Measurements from ENCODE around the gene SLC22A23. TPM values are rescaled to one million over a fixed set of nuclear protein-coding genes. Genes with fewer than 3 reads are reported as not detected.

Gene SLC22A23
- total and polyA plus RNA-seq, 2 experiments from 2014 or later = 6.1 to 38.3 TPM

- Histone ChIP-seq H2AFZ (no peak overlapping the region), H3K4me2 (no peak overlapping the region), H3K27ac (ENCODE audit: low read depth) (no peak overlapping the region), H4K20me1 (replicated peaks; ENCODE audit: insufficient read depth) (no peaks in the 10 kb centered on the region), H3K27me3 (ENCODE audit: insufficient read depth) (no peaks in the 10 kb centered on the region), H3K36me3 (ENCODE audit: insufficient read depth) (no peaks in the 10 kb centered on the region), H3K4me1 (ENCODE audit: insufficient read depth) (peaks cover 9% of the 10 kb centered on the region; the same call in 1 of the 2 replicates), H3K79me2 (replicated peaks; ENCODE audit: insufficient read depth) (no peaks in the 10 kb centered on the region), H3K9me2 (ENCODE audit: insufficient read depth) (no peaks in the 10 kb centered on the region), H3K4me3 (no peak overlapping the region), H3F3A (replicated peaks; ENCODE audit: low read depth) (0 out of 2 replicates have a peak, but pooled peaks cover 5% of the 10 kb centered on the region)
- peaks cover 22% of the 10 kb centered on the region for H3K4me1 Mint-ChIP-seq
- H3K4me3 Mint-ChIP-seq = no peak overlapping the region; the same call in 2 of the 3 replicates
- ATAC-seq (no peak), DNase-seq (ENCODE audit: low spot score) (no peak)
- TF ChIP-seq ZNF331 (CRISPR knock-in tag; IDR thresholded peaks at IDR 0.05; ENCODE audit: low read depth) (no peak), ZNF114 (CRISPR knock-in tag; IDR thresholded peaks at IDR 0.05) (no peak), CREB1 (CRISPR knock-in tag; IDR thresholded peaks at IDR 0.05; ENCODE audit: low read depth) (no peak), CTCF (conservative IDR thresholded peaks at IDR 0.05; ENCODE audit: low read depth in 2 of 2) (no peak), STAT1 (IDR thresholded peaks at IDR 0.05; ENCODE audit: unreplicated experiment) (no peak), JUNB (IDR thresholded peaks at IDR 0.05; ENCODE audit: unreplicated experiment) (no peak), EZH2 (IDR thresholded peaks at IDR 0.05; ENCODE audit: low read depth, unreplicated experiment) (no peak), REST (IDR thresholded peaks at IDR 0.05; ENCODE audit: unreplicated experiment) (no peak), EZH2phosphoT487 (IDR thresholded peaks at IDR 0.05; ENCODE audit: unreplicated experiment) (no peak)
- no peak overlapping the region for H3K27ac Mint-ChIP-seq
- peaks cover 8% of the 10 kb centered on the region for H3K9me3 Mint-ChIP-seq
- peaks cover 11% of the 10 kb centered on the region for H3K27me3 Mint-ChIP-seq (ENCODE audit: insufficient read depth, low read depth, poor library complexity)
- H3K36me3 Mint-ChIP-seq (ENCODE audit: low read depth) = peaks cover 10% of the 10 kb centered on the region
These were observed 204.5 kb downstream of the SLC22A23 start for GRCh38 chr6:3252369-3252768.
